ENCODE measurements around the gene RNF152. TPM values are rescaled to one million over a fixed set of nuclear protein-coding genes. Genes with fewer than 3 reads are reported as not detected.
A peak's percentile ranks its signal among the peaks of the same experiment; 100 is the strongest.

Gene RNF152
- total RNA-seq, 3 donors from 2014 or later = 8.6 to 64.5 (median 31.5) TPM

DNA sequence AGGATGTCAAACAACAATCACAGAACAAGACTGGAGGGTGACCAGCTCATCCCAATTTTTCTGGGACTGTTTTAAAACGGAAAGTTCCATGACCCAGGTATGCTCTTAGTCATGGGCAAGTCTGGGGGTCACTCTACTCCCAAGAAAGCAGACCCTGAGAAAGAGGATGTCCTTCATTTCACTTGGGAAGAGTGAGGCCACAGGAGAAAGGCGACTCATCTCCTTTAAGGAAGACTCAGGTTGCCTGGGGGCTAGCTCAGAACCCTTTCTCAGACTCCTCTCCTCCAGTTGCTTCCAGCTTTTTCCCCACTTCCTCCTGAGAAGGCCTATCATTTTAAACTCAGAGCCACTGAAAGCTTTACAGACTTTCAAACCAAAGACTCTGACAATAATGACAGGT, 9.3 kb downstream of the RNF152 start:
- peak overlapping the region in 1 of 2 donors; percentile 21 for H3K27ac ChIP-seq
- H3K36me3 ChIP-seq = no peaks in the 10 kb centered on the region
- H3K27me3 ChIP-seq = no peaks in the 10 kb centered on the region
- TF ChIP-seq POLR2AphosphoS5 (IDR thresholded peaks at IDR 0.05) = no peak
- no peak for TF ChIP-seq POLR2A (IDR thresholded peaks at IDR 0.05)
- TF ChIP-seq, protein P1, sequence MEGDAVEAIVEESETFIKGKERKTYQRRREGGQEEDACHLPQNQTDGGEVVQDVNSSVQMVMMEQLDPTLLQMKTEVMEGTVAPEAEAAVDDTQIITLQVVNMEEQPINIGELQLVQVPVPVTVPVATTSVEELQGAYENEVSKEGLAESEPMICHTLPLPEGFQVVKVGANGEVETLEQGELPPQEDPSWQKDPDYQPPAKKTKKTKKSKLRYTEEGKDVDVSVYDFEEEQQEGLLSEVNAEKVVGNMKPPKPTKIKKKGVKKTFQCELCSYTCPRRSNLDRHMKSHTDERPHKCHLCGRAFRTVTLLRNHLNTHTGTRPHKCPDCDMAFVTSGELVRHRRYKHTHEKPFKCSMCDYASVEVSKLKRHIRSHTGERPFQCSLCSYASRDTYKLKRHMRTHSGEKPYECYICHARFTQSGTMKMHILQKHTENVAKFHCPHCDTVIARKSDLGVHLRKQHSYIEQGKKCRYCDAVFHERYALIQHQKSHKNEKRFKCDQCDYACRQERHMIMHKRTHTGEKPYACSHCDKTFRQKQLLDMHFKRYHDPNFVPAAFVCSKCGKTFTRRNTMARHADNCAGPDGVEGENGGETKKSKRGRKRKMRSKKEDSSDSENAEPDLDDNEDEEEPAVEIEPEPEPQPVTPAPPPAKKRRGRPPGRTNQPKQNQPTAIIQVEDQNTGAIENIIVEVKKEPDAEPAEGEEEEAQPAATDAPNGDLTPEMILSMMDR (IDR thresholded peaks at IDR 0.05) = no peak
- H3K9me3 ChIP-seq = no peaks in the 10 kb centered on the region
- no peak overlapping the region for H3K4me3 ChIP-seq
- DNase-seq (ENCODE audit: low spot score in 2 of 2) = no peak
- intact Hi-C loops (cut with DNase I; ENCODE audit: low total_unique reads) = no loop called here
- peaks cover 0 to 4% of the 10 kb centered on the region in 2 donors for H3K4me1 ChIP-seq

DNA sequence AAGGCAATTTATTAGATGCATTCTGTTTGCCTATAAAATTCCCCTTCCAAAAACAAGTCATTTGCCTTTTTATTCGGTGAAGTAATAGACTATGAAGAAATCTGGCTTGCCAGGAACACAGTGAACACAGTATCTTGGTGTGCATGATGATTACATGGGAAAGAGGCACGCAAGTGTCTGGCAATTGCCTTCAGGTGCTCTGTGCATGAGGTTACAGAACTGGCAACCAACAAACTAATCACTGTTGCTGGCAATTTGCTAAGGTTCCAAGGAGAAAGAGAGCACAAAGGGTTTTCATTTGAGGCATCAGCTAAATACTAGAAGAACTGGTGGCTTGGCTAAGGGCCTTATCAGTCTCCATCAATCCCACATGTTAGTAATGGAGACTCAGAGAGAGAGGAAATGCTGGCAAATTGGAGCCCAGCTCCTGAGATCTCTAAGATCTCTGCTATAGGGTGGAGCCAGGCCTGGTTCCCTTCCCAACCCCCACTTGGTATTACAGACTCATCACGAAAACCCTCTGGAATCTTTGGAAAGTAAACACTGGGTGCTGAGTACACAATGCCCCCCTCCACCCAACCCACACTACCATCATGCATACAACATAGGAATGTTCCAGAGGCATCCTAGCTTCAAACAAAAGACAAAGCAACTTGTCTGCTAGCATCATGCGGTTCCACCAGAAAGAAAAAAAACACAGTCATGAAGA, 10.4 kb downstream of the RNF152 start:
- Histone ChIP-seq H3K4me1 (peaks cover 0 to 4% of the 10 kb centered on the region in 2 donors), H3K27me3 (no peaks in the 10 kb centered on the region), H3K4me3 (no peak overlapping the region), H3K36me3 (no peaks in the 10 kb centered on the region), H3K27ac (peak overlapping the region; percentile 38 to 52), H3K9me3 (no peaks in the 10 kb centered on the region)
- DNase-seq (ENCODE audit: low spot score in 2 of 2) = peak in 1 of 2 donors; percentile 60
- intact Hi-C loops (cut with DNase I; ENCODE audit: low total_unique reads) = no loop called here
- TF ChIP-seq POLR2AphosphoS5 (IDR thresholded peaks at IDR 0.05) (no peak), POLR2A (IDR thresholded peaks at IDR 0.05) (no peak)
- TF ChIP-seq, protein P1 (IDR thresholded peaks at IDR 0.05) = no peak

DNA sequence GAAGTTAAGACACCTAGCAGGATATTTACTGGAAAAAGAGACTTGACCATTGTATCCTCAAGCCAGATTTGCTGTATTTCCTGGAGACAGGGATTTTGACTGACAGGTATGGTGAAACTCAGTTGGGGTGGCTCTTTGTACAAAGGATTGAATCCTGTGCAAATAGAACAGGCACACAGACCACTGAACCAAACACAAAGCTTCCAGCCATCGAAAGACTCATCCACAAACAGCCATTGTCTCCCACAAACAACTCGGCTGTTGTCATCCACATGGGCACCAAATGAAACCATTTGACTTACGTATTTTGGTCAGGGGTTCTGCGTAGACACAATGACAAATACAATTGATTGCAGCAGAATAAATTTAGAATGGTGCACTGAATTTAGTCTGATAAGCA, 15.9 kb downstream of the RNF152 start:
- DNase-seq (ENCODE audit: low spot score in 2 of 2) = no peak
- TF ChIP-seq, protein P1 (IDR thresholded peaks at IDR 0.05) = no peak
- no peak for TF ChIP-seq POLR2AphosphoS5 (IDR thresholded peaks at IDR 0.05)
- no peak for TF ChIP-seq POLR2A (IDR thresholded peaks at IDR 0.05)
- no peak overlapping the region for H3K27ac ChIP-seq
- no peaks in the 10 kb centered on the region for H3K36me3 ChIP-seq
- intact Hi-C loops (cut with DNase I; ENCODE audit: low total_unique reads) = no loop called here
- no peaks in the 10 kb centered on the region for H3K9me3 ChIP-seq
- H3K27me3 ChIP-seq = no peaks in the 10 kb centered on the region
- H3K4me3 ChIP-seq = no peak overlapping the region
- no peaks in the 10 kb centered on the region for H3K4me1 ChIP-seq

DNA sequence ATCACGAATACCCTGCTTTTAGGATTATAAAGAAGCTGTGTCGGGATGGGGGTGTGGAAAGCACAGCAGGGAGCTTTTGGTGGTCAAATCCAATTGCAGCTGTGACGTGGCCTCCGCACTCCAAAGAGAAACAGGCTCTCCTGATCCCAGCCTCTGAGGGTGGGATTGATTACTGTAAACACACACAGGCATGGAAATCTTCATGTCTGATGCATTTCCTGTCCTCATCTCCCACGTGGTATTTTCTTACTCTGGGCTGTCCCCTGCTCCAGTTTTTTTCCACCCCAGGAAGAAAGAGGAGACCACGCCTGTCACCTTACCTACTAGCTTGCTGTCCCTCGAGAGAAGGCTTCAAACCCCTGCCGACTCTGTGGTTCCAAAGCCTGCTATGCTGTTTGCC, 22.7 kb downstream of the RNF152 start:
- DNase-seq (ENCODE audit: low spot score in 2 of 2) = no peak
- Histone ChIP-seq H3K4me1 (no peaks in the 10 kb centered on the region), H3K27me3 (no peaks in the 10 kb centered on the region), H3K4me3 (peak overlapping the region in 1 of 3 donors; percentile 38), H3K9me3 (no peaks in the 10 kb centered on the region), H3K27ac (peak overlapping the region in 1 of 2 donors; percentile 41), H3K36me3 (no peaks in the 10 kb centered on the region)
- intact Hi-C loops (cut with DNase I; ENCODE audit: low total_unique reads) = no loop called here
- TF ChIP-seq POLR2A (IDR thresholded peaks at IDR 0.05) (no peak), POLR2AphosphoS5 (IDR thresholded peaks at IDR 0.05) (no peak)
- TF ChIP-seq, protein P1 (IDR thresholded peaks at IDR 0.05) = no peak

DNA sequence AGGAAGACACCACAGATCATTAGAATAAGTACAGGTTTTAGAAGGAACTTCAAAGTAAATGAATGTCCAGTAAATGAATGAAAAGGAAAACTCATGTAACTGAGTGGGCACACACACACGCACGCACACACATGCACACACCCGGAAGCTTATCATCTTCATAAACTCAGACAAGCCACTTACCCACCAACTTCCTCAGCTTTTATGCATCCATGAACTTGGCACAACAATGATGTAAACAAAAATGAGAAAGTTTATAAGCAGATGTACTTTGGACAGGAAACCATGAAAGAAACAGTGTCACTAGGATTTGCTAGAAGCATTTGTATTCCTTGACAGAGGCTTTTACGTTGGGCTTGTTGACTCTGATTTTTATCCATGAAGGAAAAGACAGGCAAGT, 23.2 kb downstream of the RNF152 start:
- Histone ChIP-seq H3K27ac (no peak overlapping the region), H3K36me3 (no peaks in the 10 kb centered on the region), H3K4me3 (peak overlapping the region in 1 of 3 donors; percentile 38), H3K4me1 (no peaks in the 10 kb centered on the region), H3K27me3 (no peaks in the 10 kb centered on the region), H3K9me3 (no peaks in the 10 kb centered on the region)
- DNase-seq (ENCODE audit: low spot score in 2 of 2) = no peak
- TF ChIP-seq POLR2A (IDR thresholded peaks at IDR 0.05) = no peak
- TF ChIP-seq POLR2AphosphoS5 (IDR thresholded peaks at IDR 0.05) = no peak
- TF ChIP-seq, protein P1 (IDR thresholded peaks at IDR 0.05) = no peak
- intact Hi-C loops (cut with DNase I; ENCODE audit: low total_unique reads) = no loop called here
